Hepatic stellate cell (primary cell): ENCODE data around the gene JARID2.
"Not testable (repeated sequence)": the region's sequence is repeated elsewhere in the genome, so short reads cannot be mapped to it uniquely, and the experiment has no call there.

ENCODE experiments used
- DNase-seq: peaks from one replicate; pipeline ENCODE4 v3.0.0; 2011; ENCODE audit warnings: low spot score

JARID2 gene

GRCh38 chr6:15310680-15311079, 64.8 kb downstream of the JARID2 start:
- no peak for DNase-seq

- no peak for DNase-seq
These were observed 66.6 kb downstream of the JARID2 start for GRCh38 chr6:15312500-15312899.

DNA sequence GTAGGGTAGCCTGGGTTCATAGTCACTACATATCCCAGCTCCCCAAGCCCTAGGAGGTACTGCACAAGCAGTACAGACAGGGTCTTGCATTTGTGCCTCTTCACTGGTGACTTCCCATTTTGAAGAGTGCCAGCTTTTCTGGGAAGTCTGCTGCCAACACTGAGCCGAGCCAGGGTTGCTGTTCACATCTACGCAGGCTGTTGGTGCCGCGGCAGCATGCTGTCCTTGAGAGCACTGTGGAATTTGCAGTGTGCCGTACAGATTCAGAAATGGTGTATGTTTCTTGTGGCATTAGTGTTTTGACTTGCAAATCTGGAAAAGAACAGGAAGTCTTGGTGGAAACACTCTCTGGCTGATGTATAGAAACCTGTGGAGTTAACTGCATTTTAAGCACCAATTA, 67.5 kb downstream of the JARID2 start:
- DNase-seq = no peak

DNA sequence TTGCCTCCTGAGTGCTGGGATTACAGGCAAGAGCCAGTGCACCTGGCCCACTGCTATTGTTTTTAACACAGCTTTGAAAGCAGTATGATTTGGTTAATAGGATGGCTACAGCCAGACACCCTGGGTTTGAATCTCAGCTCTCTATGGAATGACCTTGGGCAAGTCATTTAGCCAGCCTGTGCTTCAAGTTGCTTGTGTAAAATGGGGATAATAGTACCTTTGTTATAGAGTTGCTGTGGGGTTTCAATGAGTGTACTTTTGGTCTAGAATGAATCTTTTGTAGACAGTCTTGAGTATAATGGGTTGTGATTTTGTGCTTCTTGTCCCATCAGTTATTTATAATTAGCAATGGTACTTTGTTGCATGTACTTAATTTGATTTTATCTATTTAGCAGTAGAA, 70.9 kb downstream of the JARID2 start:
- DNase-seq = no peak

DNA sequence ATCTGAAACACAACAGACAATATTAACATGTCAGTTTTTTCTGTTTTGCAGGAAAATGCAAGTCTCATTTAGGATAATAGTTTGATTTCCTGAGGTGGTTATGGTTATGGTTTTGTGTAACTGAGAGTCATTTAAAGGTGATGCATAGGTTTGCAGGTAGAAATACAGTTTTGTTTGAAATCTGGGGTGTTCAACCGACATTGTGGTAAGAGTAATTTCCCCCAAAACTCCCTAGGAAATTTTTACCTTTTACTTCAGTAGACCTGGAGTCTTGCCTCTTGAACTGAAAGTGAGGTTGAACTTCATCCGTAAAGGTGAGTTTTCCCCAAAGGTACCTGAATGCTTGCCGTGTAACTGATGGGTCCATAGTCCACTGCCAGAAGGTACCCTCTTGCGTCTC, 71.4 kb downstream of the JARID2 start:
- no peak for DNase-seq

- DNase-seq = no peak
These were observed 72.3 kb downstream of the JARID2 start for GRCh38 chr6:15317934-15318902.

DNA sequence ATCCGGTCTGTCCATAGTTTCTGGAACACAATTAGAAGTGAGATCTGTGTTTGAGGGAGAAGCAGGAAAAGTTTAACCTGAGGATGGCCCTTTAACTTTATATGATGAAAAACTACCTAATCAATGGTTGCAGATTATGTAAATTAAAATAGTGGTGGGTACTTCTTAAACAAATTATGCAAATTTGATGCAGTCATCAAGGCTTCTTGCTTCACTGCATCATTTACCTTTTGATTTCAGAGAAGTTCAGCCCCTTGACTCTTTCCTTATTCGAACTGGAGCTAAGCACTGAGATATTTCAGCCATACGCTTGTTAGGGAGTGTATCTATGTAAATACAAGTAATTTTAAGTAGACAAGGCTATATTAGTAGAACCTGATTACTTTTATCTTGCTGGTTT, 73.8 kb downstream of the JARID2 start:
- DNase-seq = no peak

DNA sequence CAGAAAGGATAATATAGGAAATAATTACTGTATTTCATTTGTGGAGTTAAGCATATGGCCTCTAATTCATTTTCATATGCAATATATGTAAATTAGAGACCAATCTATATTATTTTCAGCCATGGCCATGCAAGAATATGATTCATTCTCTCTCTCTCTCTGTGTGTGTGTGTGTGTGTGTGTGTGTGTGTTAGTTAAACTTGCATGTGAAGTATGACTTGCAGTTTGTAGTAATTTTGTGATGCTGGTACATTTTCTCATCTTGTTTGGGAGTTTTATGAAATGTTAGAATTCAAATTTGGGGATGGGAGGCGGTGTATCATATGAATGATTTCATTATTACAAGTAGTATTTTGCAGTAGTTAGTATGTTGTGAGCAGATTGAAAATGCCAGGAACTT, 74.8 kb downstream of the JARID2 start:
- DNase-seq = no peak

GRCh38 chr6:15322184-15322583, 76.3 kb downstream of the JARID2 start:
- DNase-seq = no peak

DNA sequence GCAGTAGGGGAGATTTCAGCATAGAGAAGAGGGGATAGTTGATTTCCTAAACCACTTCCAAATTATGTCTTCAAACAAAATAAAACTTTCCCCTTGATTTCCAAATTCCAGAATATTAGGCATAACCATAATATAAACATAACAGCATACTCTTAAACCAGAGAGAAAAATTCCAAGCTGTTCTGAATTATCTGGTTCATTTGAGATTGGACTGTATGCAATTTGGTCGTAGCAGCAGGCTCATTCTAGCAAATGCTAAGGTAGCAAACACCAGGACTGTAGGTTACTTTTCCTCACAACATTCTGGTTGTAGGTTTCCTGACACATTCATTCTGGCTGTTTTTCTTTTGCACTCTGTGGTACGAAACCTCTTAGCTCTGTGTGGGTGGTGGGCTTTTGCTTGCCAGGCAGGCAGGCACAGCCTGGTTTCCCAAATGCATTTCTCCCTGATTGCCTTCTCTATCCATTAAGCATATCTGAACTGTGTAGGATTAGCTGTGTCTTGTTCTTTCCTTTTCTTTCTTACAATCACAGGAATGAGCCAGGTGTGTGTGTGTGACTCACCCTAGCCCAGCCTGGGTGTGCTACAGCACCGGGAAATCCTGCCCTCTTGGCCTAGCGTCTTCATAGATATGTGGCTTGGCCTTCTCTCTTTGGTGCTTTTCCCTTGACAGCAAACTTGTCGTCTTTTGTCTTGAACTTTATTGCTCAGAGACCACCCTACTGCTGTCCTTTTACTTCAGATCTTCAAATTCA, 77.1 kb downstream of the JARID2 start:
- peak; percentile 43 for DNase-seq

DNA sequence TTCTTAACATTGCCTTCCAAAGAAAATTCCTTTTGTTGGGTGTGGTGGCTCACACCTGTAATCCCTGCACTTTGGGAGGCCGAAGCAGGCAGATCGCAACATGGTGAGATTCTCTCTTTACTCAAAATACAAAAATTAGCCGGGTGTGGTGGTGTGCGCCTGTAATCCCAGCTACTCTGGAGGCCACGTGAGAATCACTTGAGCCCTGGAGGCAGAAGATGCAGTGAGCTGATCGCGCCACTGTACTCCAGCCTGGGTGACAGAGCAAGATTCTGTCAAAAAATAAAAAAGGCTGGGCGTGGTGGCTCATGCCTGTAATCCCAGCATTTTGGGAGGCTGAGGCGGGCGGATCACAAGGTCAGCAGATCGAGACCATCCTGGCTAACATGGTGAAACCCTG, 77.7 kb downstream of the JARID2 start:
- DNase-seq = not testable (repeated sequence)

GRCh38 chr6:15324427-15324985, 78.6 kb downstream of the JARID2 start:
- no peak for DNase-seq

DNA sequence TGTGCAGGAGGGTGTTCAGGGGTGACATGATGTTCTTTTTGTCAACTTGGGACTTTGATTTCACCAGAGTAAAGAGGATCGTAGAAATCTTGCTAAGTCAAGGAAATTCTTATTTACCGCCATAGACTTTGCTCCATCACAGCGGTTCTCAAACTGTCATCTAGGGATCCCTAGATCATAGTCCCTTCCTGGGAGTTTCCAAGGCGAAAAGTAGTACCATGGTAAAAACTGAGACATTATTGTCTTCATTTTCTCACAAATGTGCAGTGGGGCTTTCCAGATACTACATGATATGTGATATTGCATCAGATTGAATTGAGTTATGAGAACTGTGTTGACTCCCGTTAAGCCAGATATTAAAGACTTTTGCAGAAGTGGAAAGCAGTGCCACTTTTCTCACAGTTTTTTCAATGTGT, 79.7 kb downstream of the JARID2 start:
- no peak for DNase-seq

- DNase-seq = no peak
These were observed 80.3 kb downstream of the JARID2 start for GRCh38 chr6:15326067-15326614.

GRCh38 chr6:15327271-15327670, 81.4 kb downstream of the JARID2 start:
- no peak for DNase-seq

DNA sequence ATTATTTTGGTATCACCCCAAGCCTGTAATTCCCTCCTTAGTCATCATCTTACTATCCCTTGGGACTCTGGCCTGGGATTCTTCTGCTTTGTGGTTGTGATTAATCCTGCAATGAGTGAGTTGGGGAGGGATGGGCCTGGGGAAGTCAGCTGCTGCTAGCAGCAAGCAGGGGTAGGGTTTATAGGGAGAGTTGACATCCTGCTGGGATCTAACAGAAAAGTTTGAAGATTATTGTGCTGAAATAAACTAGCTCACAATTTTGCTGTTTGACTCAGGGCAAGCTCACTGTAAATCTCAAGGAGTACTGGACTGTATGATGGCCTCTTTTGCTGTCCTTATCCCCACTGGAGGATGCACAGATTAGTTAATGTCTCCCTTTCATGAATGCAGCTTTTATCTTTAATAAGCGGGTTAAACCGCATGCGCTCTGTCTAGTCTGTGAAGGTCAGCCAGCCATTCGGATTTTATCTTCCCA, 83.4 kb downstream of the JARID2 start:
- DNase-seq = peak; percentile 90

GRCh38 chr6:15330174-15330944, 84.5 kb downstream of the JARID2 start:
- DNase-seq = no peak

- DNase-seq = no peak
These were observed 85.3 kb downstream of the JARID2 start for GRCh38 chr6:15331143-15331542.

- no peak for DNase-seq
These were observed 85.9 kb downstream of the JARID2 start for GRCh38 chr6:15331629-15332251.

DNA sequence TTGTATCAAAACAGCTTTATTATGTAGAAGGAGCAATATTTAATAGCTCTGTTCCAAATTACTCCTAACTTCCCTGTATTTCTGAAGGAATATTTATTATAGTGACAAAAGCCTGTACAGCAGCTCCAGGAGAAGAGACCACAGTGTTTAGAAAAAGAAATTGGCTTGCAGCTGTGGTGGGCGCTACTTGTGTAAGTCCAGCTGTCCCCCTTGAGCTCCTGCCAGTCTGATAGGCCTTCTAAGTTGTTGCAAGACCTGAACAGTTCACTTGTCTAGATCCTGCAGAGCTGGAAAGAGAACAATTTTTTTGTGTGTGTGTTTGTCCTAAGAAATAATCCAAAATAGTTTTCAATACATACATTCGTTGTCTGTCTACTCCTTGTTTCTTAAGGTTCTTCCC, 86.6 kb downstream of the JARID2 start:
- DNase-seq = no peak

- no peak for DNase-seq
These were observed 89.5 kb downstream of the JARID2 start for GRCh38 chr6:15335385-15335784.
